Measurements from ENCODE around the gene CALN1. TPM values are rescaled to one million over a fixed set of nuclear protein-coding genes. Genes with fewer than 3 reads are reported as not detected.

The CALN1 gene
- total and polyA plus RNA-seq, 2 of the 8 experiments (the other 6 are each of a cell fraction or from before 2014, with no cell fraction given) = 6.4 to 15.2 TPM

- no peak for TF ChIP-seq HDAC2 (IDR thresholded peaks at IDR 0.05; ENCODE audit: borderline replicate concordance in 1 of 2, low read depth in 2 of 2, low read length in 2 of 2)
- TF ChIP-seq, protein P1, sequence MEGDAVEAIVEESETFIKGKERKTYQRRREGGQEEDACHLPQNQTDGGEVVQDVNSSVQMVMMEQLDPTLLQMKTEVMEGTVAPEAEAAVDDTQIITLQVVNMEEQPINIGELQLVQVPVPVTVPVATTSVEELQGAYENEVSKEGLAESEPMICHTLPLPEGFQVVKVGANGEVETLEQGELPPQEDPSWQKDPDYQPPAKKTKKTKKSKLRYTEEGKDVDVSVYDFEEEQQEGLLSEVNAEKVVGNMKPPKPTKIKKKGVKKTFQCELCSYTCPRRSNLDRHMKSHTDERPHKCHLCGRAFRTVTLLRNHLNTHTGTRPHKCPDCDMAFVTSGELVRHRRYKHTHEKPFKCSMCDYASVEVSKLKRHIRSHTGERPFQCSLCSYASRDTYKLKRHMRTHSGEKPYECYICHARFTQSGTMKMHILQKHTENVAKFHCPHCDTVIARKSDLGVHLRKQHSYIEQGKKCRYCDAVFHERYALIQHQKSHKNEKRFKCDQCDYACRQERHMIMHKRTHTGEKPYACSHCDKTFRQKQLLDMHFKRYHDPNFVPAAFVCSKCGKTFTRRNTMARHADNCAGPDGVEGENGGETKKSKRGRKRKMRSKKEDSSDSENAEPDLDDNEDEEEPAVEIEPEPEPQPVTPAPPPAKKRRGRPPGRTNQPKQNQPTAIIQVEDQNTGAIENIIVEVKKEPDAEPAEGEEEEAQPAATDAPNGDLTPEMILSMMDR (IDR thresholded peaks at IDR 0.05; ENCODE audit: control extremely low read depth in 1 of 3, insufficient read depth in 1 of 3, low read depth in 1 of 3, low read length in 3 of 3) = no peak
These were observed 7.4 kb downstream of the CALN1 start (continued) for GRCh38 chr7:72404743-72405142.

All from H1 (cell line).